T-cell (primary cell): ENCODE measurements around the gene DFFB. TPM values are rescaled to one million over a fixed set of nuclear protein-coding genes. Genes with fewer than 3 reads are reported as not detected.

Source experiments
- ATAC-seq, 4 experiments: fragments of 200-7000 bp in 3 of 4; fragments of 150-1000 bp in 1 of 4; cut with Tn5 transposase; replicated peaks in 1 of 4; 1 replicate in 3 of 4; 2 replicates in 1 of 4; pipeline ENCODE4 v1.10.0; 2021; ENCODE audit warnings: moderate library complexity in 3 of 4, mild to moderate bottlenecking in 2 of 4, moderate number of reproducible peaks in 1 of 4
- CTCF ChIA-PET, 2 donors: fragments of 300-600 bp; sonication (Branson Sonifier 250); formaldehyde crosslinking; loops; one replicate each; lab custom pipeline; 2022; ENCODE audit warnings: antibody characterized with exemption in 2 of 2; lab: Charles Lee
- POLR2A ChIA-PET, 2 donors: fragments of 300-600 bp; sonication (Branson Sonifier 250); formaldehyde crosslinking; loops; one replicate each; lab custom pipeline; 2022; ENCODE audit warnings: antibody characterized with exemption in 2 of 2; lab: Charles Lee
- DNase-seq, 35 experiments: peaks; one replicate each; pipeline versions ENCODE4 v3.0.0 to v3.0.0-alpha.2; 2013 to 2023
- H3K27ac ChIP-seq: one replicate; pipeline ENCODE4 v1.5.1; 2013; ENCODE audit warnings: low read length
- H3K27me3 ChIP-seq, 2 experiments: replicated peaks in 1 of 2; 1 replicate in 1 of 2; 2 replicates in 1 of 2; pipeline versions ENCODE4 v1.6.1 to v1.7.0; 2013; ENCODE audit warnings: low read length in 1 of 2, mixed read lengths in 1 of 2; ENCODE audit not compliant: control insufficient read depth in 2 of 2, insufficient read depth in 2 of 2; ENCODE audit errors: extremely low read depth in 1 of 2
- H3K36me3 ChIP-seq, 2 donors: 1 replicate in 1 of 2; 2 replicates in 1 of 2; pipeline versions ENCODE4 v1.6.1 to v1.7.0; 2013; ENCODE audit warnings: low read length in 1 of 2; ENCODE audit not compliant: control insufficient read depth in 2 of 2, insufficient read depth in 1 of 2; ENCODE audit errors: extremely low read depth in 1 of 2
- H3K4me1 ChIP-seq, 2 experiments: 1 replicate in 1 of 2; 2 replicates in 1 of 2; pipeline versions ENCODE4 v1.6.1 to v1.7.0; 2013; ENCODE audit warnings: low read length in 2 of 2, mixed read lengths in 1 of 2; ENCODE audit not compliant: insufficient read depth in 2 of 2, control insufficient read depth in 1 of 2; ENCODE audit errors: extremely low read depth in 1 of 2
- H3K4me3 ChIP-seq, 2 donors: 1 replicate in 1 of 2; 2 replicates in 1 of 2; pipeline versions ENCODE4 v1.5.1 to v1.7.0; 2013; ENCODE audit warnings: mild to moderate bottlenecking in 2 of 2, low read length in 1 of 2, moderate library complexity in 1 of 2; ENCODE audit not compliant: control insufficient read depth in 1 of 2; ENCODE audit errors: extremely low read depth in 1 of 2
- H3K9me3 ChIP-seq: 2 replicates; pipeline ENCODE4 v1.7.0; 2013
- H3K27ac Mint-ChIP-seq, 2 donors: one replicate each; pipeline ENCODE4 v1.8.0; 2020 to 2021; ENCODE audit warnings: mild to moderate bottlenecking in 2 of 2, mixed read lengths in 2 of 2
- H3K27me3 Mint-ChIP-seq, 2 donors: one replicate each; pipeline ENCODE4 v1.8.0; 2021 to 2022; ENCODE audit warnings: mixed read lengths in 2 of 2
- H3K36me3 Mint-ChIP-seq: one replicate; pipeline ENCODE4 v1.8.0; 2021; ENCODE audit warnings: mixed read lengths
- H3K4me1 Mint-ChIP-seq, 3 donors: one replicate each; pipeline ENCODE4 v1.8.0; 2020 to 2022; ENCODE audit warnings: mixed read lengths in 3 of 3, mild to moderate bottlenecking in 1 of 3
- H3K4me3 Mint-ChIP-seq, 3 donors: one replicate each; pipeline ENCODE4 v1.8.0; 2020 to 2022; ENCODE audit warnings: mild to moderate bottlenecking in 3 of 3, mixed read lengths in 3 of 3, moderate library complexity in 3 of 3
- H3K9me3 Mint-ChIP-seq, 3 donors: one replicate each; pipeline ENCODE4 v1.8.0; 2020 to 2022; ENCODE audit warnings: mixed read lengths in 3 of 3
- WGBS: methylation state at CpG from one replicate; pipeline ENCODE4 v1.1.5; 2013; ENCODE audit warnings: missing lambda C conversion rate; ENCODE audit not compliant: insufficient coverage; 5-methylcytosine and 5-hydroxymethylcytosine counted together
- total RNA-seq, 35 experiments: library from RNA in 6 of 35; stranded (reverse) in 6 of 35; fragments of 120-200 nt in 1 of 35; gene quantifications; one replicate each; pipeline versions ENCODE4 v1.2.1 to v1.2.4 and lab custom pipeline; 2013 to 2026

Gene DFFB
- total RNA-seq, 5 donors from 2014 or later (not counting 1 experiment from before 2014, with no cell fraction given), result 14.9 to 24.1 (median 18.5) TPM

GRCh38 chr1:3906672-3907020 is 49.4 kb downstream of the DFFB start:
- H3K4me3 ChIP-seq, result no peak overlapping the region
- no peak for ATAC-seq
- Mint-ChIP-seq H3K27ac (no peak overlapping the region), H3K27me3 (peaks cover 0 to 3% of the 10 kb centered on the region in 2 donors), H3K36me3 (no peaks in the 10 kb centered on the region), H3K4me1 (peaks cover 24 to 40% (median 36%) of the 10 kb centered on the region in 3 donors), H3K4me3 (no peak overlapping the region), H3K9me3 (no peaks in the 10 kb centered on the region)
- H3K36me3 ChIP-seq, result no peaks in the 10 kb centered on the region
- ChIA-PET CTCF (interaction anchor here in 1 of 2 donors (0.6 to 1.2 kb wide), 3 partner anchors 22 to 78 kb away, joined by 3 to 5 read pairs (median 4); partner anchors contain the start of genes CEP104 and DFFB), POLR2A (no interaction called here)
- peaks cover 12 to 44% of the 10 kb centered on the region in 2 experiments for H3K4me1 ChIP-seq
- no peak overlapping the region for H3K27ac ChIP-seq
- WGBS, result 93% methylated on average over 11 of the region's 11 CpGs
- H3K27me3 ChIP-seq, result peaks cover 0 to 34% of the 10 kb centered on the region in 2 experiments
- H3K9me3 ChIP-seq, result no peaks in the 10 kb centered on the region
- no peak for DNase-seq

- Histone ChIP-seq H3K4me1 (peaks cover 12 to 40% of the 10 kb centered on the region in 2 experiments), H3K27ac (no peak overlapping the region), H3K36me3 (no peaks in the 10 kb centered on the region), H3K9me3 (no peaks in the 10 kb centered on the region), H3K4me3 (no peak overlapping the region), H3K27me3 (peaks cover 0 to 38% of the 10 kb centered on the region in 2 experiments)
- peak in 1 of 35 experiments; percentile 32 for DNase-seq
- H3K4me1 Mint-ChIP-seq, result peaks cover 20 to 36% (median 33%) of the 10 kb centered on the region in 3 donors
- no peak overlapping the region for H3K27ac Mint-ChIP-seq
- POLR2A ChIA-PET, result no interaction called here
- H3K4me3 Mint-ChIP-seq, result no peak overlapping the region
- H3K9me3 Mint-ChIP-seq, result no peaks in the 10 kb centered on the region
- WGBS, result 66% methylated on average over 20 of the region's 22 CpGs
- no peak for ATAC-seq
- H3K36me3 Mint-ChIP-seq, result no peaks in the 10 kb centered on the region
- H3K27me3 Mint-ChIP-seq, result peaks cover 0 to 3% of the 10 kb centered on the region in 2 donors
- CTCF ChIA-PET, result interaction anchor here in 1 of 2 donors (0.6 to 1.2 kb wide), 3 partner anchors 22 to 78 kb away, joined by 3 to 5 read pairs (median 4); partner anchors contain the start of genes CEP104 and DFFB
These were observed 49.8 kb downstream of the DFFB start for GRCh38 chr1:3907031-3907534.

- no peak for DNase-seq
- Mint-ChIP-seq H3K4me3 (no peak overlapping the region), H3K9me3 (no peaks in the 10 kb centered on the region), H3K36me3 (no peaks in the 10 kb centered on the region), H3K4me1 (peaks cover 13 to 30% (median 27%) of the 10 kb centered on the region in 3 donors), H3K27ac (no peak overlapping the region), H3K27me3 (peaks cover 0 to 3% of the 10 kb centered on the region in 2 donors)
- ChIA-PET POLR2A (no interaction called here), CTCF (interaction anchor here (0.7 to 1.2 kb wide), 2 partner anchors 50 to 78 kb away, joined by 3 to 4 read pairs; partner anchors contain the start of genes CEP104 (in 1 of the 2) and DFFB (in 1 of the 2))
- H3K36me3 ChIP-seq, result no peaks in the 10 kb centered on the region
- no peak overlapping the region for H3K27ac ChIP-seq
- peaks cover 0 to 43% of the 10 kb centered on the region in 2 experiments for H3K27me3 ChIP-seq
- no peak overlapping the region for H3K4me3 ChIP-seq
- H3K4me1 ChIP-seq, result peaks cover 7 to 34% of the 10 kb centered on the region in 2 experiments
- WGBS, result 83% methylated on average over 19 of the region's 22 CpGs
- ATAC-seq, result no peak
- no peaks in the 10 kb centered on the region for H3K9me3 ChIP-seq
These were observed 50.4 kb downstream of the DFFB start for GRCh38 chr1:3907621-3908165.

- H3K36me3 ChIP-seq, result no peaks in the 10 kb centered on the region
- DNase-seq (no peak), ATAC-seq (no peak)
- Mint-ChIP-seq H3K4me1 (peaks cover under 1 to 17% (median 14%) of the 10 kb centered on the region in 3 donors), H3K4me3 (no peak overlapping the region), H3K9me3 (no peaks in the 10 kb centered on the region), H3K36me3 (no peaks in the 10 kb centered on the region), H3K27me3 (peaks cover 0 to 3% of the 10 kb centered on the region in 2 donors), H3K27ac (no peak overlapping the region)
- POLR2A ChIA-PET, result no interaction called here
- 80% methylated on average over 11 of the region's 17 CpGs for WGBS
- H3K27ac ChIP-seq, result no peak overlapping the region
- CTCF ChIA-PET, result no interaction called here
- no peaks in the 10 kb centered on the region for H3K9me3 ChIP-seq
- peaks cover 0 to 43% of the 10 kb centered on the region in 2 experiments for H3K27me3 ChIP-seq
- no peak overlapping the region for H3K4me3 ChIP-seq
- H3K4me1 ChIP-seq, result peaks cover 0 to 21% of the 10 kb centered on the region in 2 experiments
These were observed 51.7 kb downstream of the DFFB start for GRCh38 chr1:3908886-3909517.

- Mint-ChIP-seq H3K36me3 (no peaks in the 10 kb centered on the region), H3K4me1 (peaks cover 0 to 14% (median 11%) of the 10 kb centered on the region in 3 donors), H3K27ac (no peak overlapping the region), H3K27me3 (peaks cover 0 to 3% of the 10 kb centered on the region in 2 donors), H3K9me3 (no peaks in the 10 kb centered on the region), H3K4me3 (no peak overlapping the region)
- DNase-seq, result no peak
- ChIA-PET POLR2A (no interaction called here), CTCF (no interaction called here)
- Histone ChIP-seq H3K27ac (no peak overlapping the region), H3K27me3 (peaks cover 0 to 46% of the 10 kb centered on the region in 2 experiments), H3K9me3 (no peaks in the 10 kb centered on the region), H3K4me1 (peaks cover 0 to 15% of the 10 kb centered on the region in 2 experiments), H3K4me3 (no peak overlapping the region), H3K36me3 (no peaks in the 10 kb centered on the region)
- ATAC-seq, result no peak
- 53% methylated on average over 2 of the region's 7 CpGs for WGBS
These were observed 52.3 kb downstream of the DFFB start for GRCh38 chr1:3909615-3910014.

GRCh38 chr1:3910049-3910731 is 52.9 kb downstream of the DFFB start:
- Mint-ChIP-seq H3K4me3 (peak overlapping the region in 1 of 3 donors; percentile 32), H3K4me1 (peaks cover 0 to 13% (median 10%) of the 10 kb centered on the region in 3 donors), H3K27me3 (peaks cover 0 to 3% of the 10 kb centered on the region in 2 donors), H3K27ac (no peak overlapping the region), H3K9me3 (no peaks in the 10 kb centered on the region), H3K36me3 (no peaks in the 10 kb centered on the region)
- Histone ChIP-seq H3K9me3 (no peaks in the 10 kb centered on the region), H3K4me3 (no peak overlapping the region), H3K27ac (no peak overlapping the region), H3K36me3 (no peaks in the 10 kb centered on the region), H3K4me1 (peaks cover 0 to 14% of the 10 kb centered on the region in 2 experiments), H3K27me3 (peaks cover 0 to 51% of the 10 kb centered on the region in 2 experiments)
- POLR2A ChIA-PET, result no interaction called here
- WGBS, result 82% methylated on average over 28 of the region's 30 CpGs
- CTCF ChIA-PET, result no interaction called here
- ATAC-seq, result no peak
- DNase-seq, result no peak
